Duodenal mucosa (tissue), 2 donors: ENCODE measurements around the gene SEC22B.
"Not testable (repeated sequence)": the region's sequence is repeated elsewhere in the genome, so short reads cannot be mapped to it uniquely, and the experiment has no call there.

Source experiments
- H3K27ac ChIP-seq: one replicate; pipeline ENCODE4 v1.7.0; 2013; ENCODE audit warnings: low read depth, low read length
- H3K27me3 ChIP-seq, 2 donors: one replicate each; pipeline ENCODE4 v1.7.0; 2013; ENCODE audit warnings: low read length in 2 of 2, control low read depth in 1 of 2; ENCODE audit not compliant: insufficient read depth in 2 of 2, control insufficient read depth in 1 of 2
- H3K36me3 ChIP-seq, 2 donors: one replicate each; pipeline ENCODE4 v1.7.0; 2013; ENCODE audit warnings: low read length in 2 of 2, control low read depth in 1 of 2; ENCODE audit not compliant: insufficient read depth in 2 of 2, control insufficient read depth in 1 of 2
- H3K4me1 ChIP-seq, 2 donors: one replicate each; pipeline ENCODE4 v1.7.0; 2013; ENCODE audit warnings: low read length in 2 of 2, control low read depth in 1 of 2; ENCODE audit not compliant: insufficient read depth in 2 of 2, control insufficient read depth in 1 of 2
- H3K4me3 ChIP-seq, 2 donors: one replicate each; pipeline ENCODE4 v1.7.0; 2013; ENCODE audit warnings: low read length in 2 of 2, low read depth in 1 of 2
- H3K9ac ChIP-seq, 2 donors: one replicate each; pipeline ENCODE4 v1.7.0; 2013; ENCODE audit warnings: low read length in 2 of 2, low read depth in 1 of 2
- H3K9me3 ChIP-seq, 2 donors: one replicate each; pipeline ENCODE4 v1.7.0; 2013; ENCODE audit warnings: low read length in 2 of 2, control low read depth in 1 of 2; ENCODE audit not compliant: control insufficient read depth in 1 of 2

The SEC22B gene

DNA sequence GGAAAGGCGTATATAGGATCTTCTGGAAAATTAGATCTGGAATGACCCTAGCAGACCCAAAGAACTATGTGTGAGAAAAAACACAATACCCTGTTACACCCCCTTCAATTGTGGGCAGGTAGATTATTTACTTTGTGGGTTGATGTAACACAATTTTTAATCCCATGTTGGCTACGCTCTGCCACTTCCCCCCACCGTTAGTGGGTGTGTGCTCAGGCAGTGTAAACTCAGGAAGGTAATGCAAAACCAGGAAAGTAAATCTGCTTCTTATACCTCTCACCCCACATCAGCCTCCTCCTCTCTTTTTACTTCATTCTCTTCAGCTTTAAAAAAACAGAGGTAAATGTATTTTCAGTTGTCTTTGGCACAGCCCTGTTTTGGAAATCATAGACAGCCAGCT is 63.2 kb downstream of the SEC22B start:
- H3K9ac ChIP-seq, H3K4me1 ChIP-seq, H3K27ac ChIP-seq, H3K9me3 ChIP-seq, H3K27me3 ChIP-seq, H3K4me3 ChIP-seq, H3K36me3 ChIP-seq: not testable (repeated sequence)

GRCh38 chr1:120112212-120112611 is 64.1 kb downstream of the SEC22B start:
- H3K9ac ChIP-seq, H3K4me1 ChIP-seq, H3K9me3 ChIP-seq, H3K27ac ChIP-seq, H3K36me3 ChIP-seq, H3K27me3 ChIP-seq, H3K4me3 ChIP-seq: not testable (repeated sequence)

GRCh38 chr1:120111771-120112170 is 64.5 kb downstream of the SEC22B start:
- H3K4me1 ChIP-seq, H3K27ac ChIP-seq, H3K9ac ChIP-seq, H3K27me3 ChIP-seq, H3K9me3 ChIP-seq, H3K4me3 ChIP-seq, H3K36me3 ChIP-seq: not testable (repeated sequence)

DNA sequence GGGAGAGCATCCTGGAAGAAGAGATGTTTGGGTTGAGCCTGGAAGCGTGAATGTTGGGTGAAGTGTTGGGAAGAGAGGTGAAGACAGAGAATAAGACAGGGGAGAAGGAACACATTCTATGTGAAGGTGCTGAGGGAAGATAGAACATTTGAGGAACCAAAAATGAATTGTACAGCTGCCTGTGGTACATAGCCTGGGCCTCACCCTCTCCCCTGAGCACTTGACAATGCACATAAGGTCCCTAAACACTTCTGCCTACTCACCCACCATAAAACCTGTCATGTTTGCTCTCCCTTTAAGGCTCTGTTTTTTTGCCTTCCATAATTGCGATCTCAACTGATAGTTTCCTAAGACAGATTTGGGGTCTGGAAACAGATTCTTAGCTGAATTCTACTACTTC is 65.3 kb downstream of the SEC22B start:
- not testable (repeated sequence) for H3K9me3 ChIP-seq, H3K27ac ChIP-seq, H3K4me1 ChIP-seq, H3K27me3 ChIP-seq, H3K9ac ChIP-seq, H3K36me3 ChIP-seq, H3K4me3 ChIP-seq

- not testable (repeated sequence) for H3K27me3 ChIP-seq, H3K36me3 ChIP-seq, H3K4me3 ChIP-seq, H3K9ac ChIP-seq, H3K9me3 ChIP-seq, H3K4me1 ChIP-seq, H3K27ac ChIP-seq
These were observed 66.7 kb downstream of the SEC22B start for GRCh38 chr1:120109656-120110055.

GRCh38 chr1:120109180-120109579 is 67.1 kb downstream of the SEC22B start:
- H3K27me3 ChIP-seq, H3K4me3 ChIP-seq, H3K9me3 ChIP-seq, H3K9ac ChIP-seq, H3K27ac ChIP-seq, H3K4me1 ChIP-seq, H3K36me3 ChIP-seq: not testable (repeated sequence)

- not testable (repeated sequence) for H3K27me3 ChIP-seq, H3K9ac ChIP-seq, H3K27ac ChIP-seq, H3K9me3 ChIP-seq, H3K4me1 ChIP-seq, H3K36me3 ChIP-seq, H3K4me3 ChIP-seq
These were observed 71.0 kb downstream of the SEC22B start for GRCh38 chr1:120105288-120105687.

DNA sequence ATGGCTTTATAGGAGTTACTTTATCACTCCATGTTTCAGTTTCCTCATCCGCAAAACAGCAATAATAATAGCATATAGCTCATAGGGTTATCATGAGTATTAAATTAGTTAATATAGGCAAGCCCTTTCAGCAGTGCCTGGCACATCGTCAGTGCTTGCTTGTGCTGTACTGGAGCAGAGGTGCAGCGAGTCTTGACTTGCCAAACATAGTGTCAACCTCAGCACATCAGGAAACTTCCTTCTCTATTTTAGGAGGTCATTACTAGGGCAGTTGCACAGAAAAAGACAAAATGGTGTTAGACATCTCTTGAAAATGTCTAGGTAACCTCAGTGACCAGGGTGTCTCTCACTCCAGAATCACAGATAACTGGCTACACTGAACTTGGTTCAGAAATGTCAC is 72.6 kb downstream of the SEC22B start:
- H3K27ac ChIP-seq, H3K27me3 ChIP-seq, H3K4me1 ChIP-seq, H3K36me3 ChIP-seq, H3K4me3 ChIP-seq, H3K9ac ChIP-seq, H3K9me3 ChIP-seq: not testable (repeated sequence)

DNA sequence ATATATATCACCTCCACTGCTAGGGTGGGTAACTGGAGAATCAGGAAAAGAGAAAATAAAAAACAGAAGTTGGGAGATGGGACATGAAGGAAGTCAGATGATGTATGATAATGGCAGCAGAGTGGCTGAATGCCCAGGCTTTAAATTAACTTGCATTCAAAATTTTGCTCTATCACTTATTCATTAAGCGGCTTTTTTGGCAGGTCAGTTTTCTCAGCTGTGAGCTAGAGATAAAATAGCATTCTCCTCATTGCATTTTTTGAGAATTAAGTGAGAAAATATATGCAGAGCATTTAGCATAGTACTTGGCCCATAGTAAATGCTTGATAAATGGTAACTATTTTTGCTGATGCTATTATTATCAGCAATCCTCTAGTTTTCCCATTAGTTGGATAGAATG is 74.7 kb downstream of the SEC22B start:
- not testable (repeated sequence) for H3K9me3 ChIP-seq, H3K4me3 ChIP-seq, H3K9ac ChIP-seq, H3K27ac ChIP-seq, H3K4me1 ChIP-seq, H3K27me3 ChIP-seq, H3K36me3 ChIP-seq
